ENCODE data around the gene MMP28.

The MMP28 gene

GRCh38 chr17:35809855-35810461, 14.5 kb upstream of the MMP28 start:
- peak in 1 of 2 experiments; percentile 44 for DNase-seq (ENCODE audit: low read depth in 1 of 2, low spot score in 1 of 2)
- no peak for TF ChIP-seq JUND (IDR thresholded peaks at IDR 0.05; ENCODE audit: low read depth)
- in situ Hi-C loops (cut with HindIII; ENCODE audit: low pct_unique_long_range_greater_than_20kb, low sequenced_read_pairs): no loop called here

DNA sequence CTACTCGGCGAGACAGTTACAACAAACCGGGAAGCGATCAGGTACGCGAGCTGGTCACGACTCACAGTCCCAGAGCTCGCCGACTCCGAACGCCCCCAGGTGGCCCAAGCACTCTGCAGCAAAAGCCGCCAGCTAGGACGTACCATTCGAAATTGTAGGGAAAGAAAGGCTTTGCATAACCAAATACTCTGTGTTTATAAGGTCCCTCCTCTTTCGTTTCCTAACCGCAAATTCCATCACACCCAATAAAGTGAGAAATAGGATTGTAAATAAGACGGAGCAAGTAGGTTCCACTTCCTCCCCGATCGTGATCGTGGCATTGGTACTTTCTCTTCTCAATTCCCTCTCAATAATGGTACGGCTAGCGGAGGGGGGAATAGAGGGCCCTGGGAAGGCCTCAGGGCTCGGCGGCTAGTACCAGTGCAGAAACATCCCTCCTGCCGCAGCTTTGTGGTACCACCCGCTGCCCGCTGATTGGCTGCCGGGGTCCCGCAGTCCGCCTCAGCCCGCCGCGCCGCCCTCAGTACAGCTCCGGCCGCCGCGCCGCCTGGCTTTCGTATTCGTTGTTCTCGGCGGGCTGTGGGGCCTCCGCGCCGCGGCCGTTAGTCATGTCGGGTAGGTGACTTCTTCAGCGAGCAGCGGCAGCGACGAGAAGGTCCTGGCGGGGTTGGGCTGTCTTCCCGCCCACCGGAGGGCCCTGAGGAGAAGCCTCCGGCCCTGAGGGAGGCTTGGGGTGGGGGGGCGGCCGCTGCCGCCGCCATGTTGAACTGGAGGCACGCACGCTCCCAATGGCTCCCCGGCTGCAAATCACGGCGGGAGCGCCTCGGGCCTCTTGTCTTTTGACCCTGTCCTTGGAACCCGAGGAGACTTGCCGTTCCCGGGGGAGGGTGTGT, 13.8 kb upstream of the MMP28 start, which contains the start of gene TAF15:
TSS of gene TAF15 (plus strand) at position 523 of the 893 bp plus-strand sequence. CDS start at position 609, 86 bp downstream.
- TF ChIP-seq JUND (IDR thresholded peaks at IDR 0.05; ENCODE audit: low read depth): peak; percentile 72
- in situ Hi-C loops (cut with HindIII; ENCODE audit: low pct_unique_long_range_greater_than_20kb, low sequenced_read_pairs): no loop called here
- peak; percentile 86 to 100 for DNase-seq (ENCODE audit: low read depth in 1 of 2, low spot score in 1 of 2)

GRCh38 chr17:35808240-35808961, 13.0 kb upstream of the MMP28 start:
- no peak for DNase-seq (ENCODE audit: low read depth in 1 of 2, low spot score in 1 of 2)
- in situ Hi-C loops (cut with HindIII; ENCODE audit: low pct_unique_long_range_greater_than_20kb, low sequenced_read_pairs): no loop called here
- TF ChIP-seq JUND (IDR thresholded peaks at IDR 0.05; ENCODE audit: low read depth): no peak

DNA sequence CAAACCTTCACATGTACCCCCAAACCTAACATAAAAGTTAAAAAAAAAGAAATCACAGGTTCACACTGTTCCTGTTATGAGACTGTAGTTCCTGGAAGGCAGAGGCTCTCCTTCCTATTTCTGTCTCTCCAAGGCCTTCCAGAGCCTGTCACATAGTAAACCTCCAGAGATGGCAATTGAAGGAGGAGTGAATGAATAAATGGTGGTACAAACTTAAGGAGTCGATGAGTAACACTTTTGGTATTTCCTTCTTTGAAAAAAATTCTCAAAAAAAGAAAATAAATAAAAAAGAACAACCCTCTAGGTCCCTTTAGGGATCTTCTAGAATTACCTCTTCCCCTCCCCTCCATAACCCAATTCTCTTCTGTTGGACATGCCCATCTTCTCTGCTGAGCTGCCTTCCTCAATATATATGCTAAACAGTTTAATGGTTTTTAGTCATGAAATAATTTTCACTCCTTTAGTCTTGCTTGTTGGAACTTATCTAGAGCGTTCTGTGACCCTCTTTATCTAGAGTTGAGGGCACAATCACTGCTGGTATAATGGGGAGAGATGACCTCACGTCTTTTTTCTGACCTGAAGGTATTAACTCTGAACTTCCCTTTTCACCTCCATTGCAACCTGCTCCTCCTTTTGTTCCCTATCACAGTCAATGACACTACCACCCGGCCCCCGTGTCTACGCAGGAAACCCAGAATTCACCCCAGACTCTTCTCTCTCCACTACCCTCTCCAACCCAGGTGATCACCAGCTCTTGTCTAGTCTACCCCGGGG, 12.1 kb upstream of the MMP28 start:
- in situ Hi-C loops (cut with HindIII; ENCODE audit: low pct_unique_long_range_greater_than_20kb, low sequenced_read_pairs): no loop called here
- TF ChIP-seq JUND (IDR thresholded peaks at IDR 0.05; ENCODE audit: low read depth): no peak
- DNase-seq (ENCODE audit: low read depth in 1 of 2, low spot score in 1 of 2): no peak

GRCh38 chr17:35804658-35805192, 9.3 kb upstream of the MMP28 start:
- no peak for TF ChIP-seq JUND (IDR thresholded peaks at IDR 0.05; ENCODE audit: low read depth)
- in situ Hi-C loops (cut with HindIII; ENCODE audit: low pct_unique_long_range_greater_than_20kb, low sequenced_read_pairs): no loop called here
- DNase-seq (ENCODE audit: low read depth in 1 of 2, low spot score in 1 of 2): peak; percentile 83 to 95

DNA sequence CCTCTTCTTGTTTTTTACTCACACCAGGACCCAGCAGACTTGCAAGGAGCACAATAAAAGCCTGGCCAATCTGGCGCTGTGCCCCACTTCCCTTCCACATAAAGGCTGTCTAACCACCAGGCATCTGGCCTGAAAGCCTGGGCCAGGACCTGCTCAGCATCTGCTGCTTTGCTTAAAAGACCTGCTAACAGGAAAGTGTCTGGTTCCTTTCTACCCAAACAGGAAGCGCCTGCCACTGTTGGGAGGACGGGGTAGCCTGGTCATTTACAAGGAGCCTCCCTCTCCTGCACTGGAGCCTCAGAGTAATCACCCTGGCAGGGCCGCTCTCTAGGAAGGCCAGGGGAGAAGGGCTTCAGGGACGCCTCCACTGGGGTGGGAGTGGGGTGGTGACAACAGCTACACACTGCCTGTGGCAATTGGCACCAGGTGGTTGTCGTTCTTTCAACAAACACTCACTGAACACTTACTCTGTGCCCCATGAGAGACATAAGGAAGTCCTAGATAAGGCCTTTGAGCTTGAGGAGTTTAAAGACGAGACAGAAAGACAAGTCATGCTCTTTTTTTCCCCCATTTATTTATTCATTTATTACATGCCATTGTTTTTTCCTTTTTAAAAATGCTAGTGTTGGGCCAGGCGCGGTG, 6.3 kb upstream of the MMP28 start:
- no peak for TF ChIP-seq JUND (IDR thresholded peaks at IDR 0.05; ENCODE audit: low read depth)
- DNase-seq (ENCODE audit: low read depth in 1 of 2, low spot score in 1 of 2): peak in 1 of 2 experiments; percentile 54
- in situ Hi-C loops (cut with HindIII; ENCODE audit: low pct_unique_long_range_greater_than_20kb, low sequenced_read_pairs): no loop called here

DNA sequence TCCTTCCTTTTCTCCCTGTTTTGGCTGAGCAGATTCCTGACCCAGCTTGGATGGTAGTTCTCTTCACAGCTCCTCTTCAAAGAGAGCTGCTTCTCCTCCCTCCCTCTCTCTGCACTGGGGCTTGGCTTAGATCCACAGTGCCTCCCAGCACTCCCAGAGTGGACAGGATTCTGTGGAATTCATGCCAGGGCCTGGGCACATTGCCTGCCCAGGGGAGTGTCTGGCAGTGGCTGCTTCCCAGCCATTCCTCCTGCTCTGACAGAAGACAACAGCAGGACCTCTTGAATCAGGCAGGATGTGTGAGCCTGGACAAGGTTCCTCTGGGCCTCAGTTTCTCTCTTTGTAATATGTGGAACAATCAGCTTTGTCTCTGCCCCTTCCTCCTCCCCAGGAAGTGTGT, 4.5 kb upstream of the MMP28 start:
- peak; percentile 82 to 94 for DNase-seq (ENCODE audit: low read depth in 1 of 2, low spot score in 1 of 2)
- in situ Hi-C loops (cut with HindIII; ENCODE audit: low pct_unique_long_range_greater_than_20kb, low sequenced_read_pairs): no loop called here
- no peak for TF ChIP-seq JUND (IDR thresholded peaks at IDR 0.05; ENCODE audit: low read depth)

DNA sequence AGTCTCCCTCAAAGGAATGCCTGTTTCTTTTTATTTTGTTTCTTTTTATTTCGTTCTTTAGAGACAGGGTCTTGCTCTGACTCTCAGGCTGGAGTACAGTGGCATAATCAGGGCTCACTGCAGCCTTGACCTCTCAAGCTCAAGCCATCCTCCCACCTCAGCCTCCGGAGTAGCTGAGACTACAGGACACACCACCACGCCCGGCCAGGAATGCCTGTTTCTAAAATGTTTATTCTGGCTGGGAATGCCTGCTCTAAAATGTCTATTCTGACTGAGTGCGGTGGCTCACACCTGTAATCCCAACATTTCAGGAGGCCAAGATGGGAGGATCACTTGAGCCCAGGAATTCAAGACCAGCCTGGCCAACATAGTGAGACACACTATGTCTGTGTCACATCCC, 2.5 kb upstream of the MMP28 start:
- DNase-seq (ENCODE audit: low read depth in 1 of 2, low spot score in 1 of 2): no peak
- in situ Hi-C loops (cut with HindIII; ENCODE audit: low pct_unique_long_range_greater_than_20kb, low sequenced_read_pairs): no loop called here
- no peak for TF ChIP-seq JUND (IDR thresholded peaks at IDR 0.05; ENCODE audit: low read depth)

DNA sequence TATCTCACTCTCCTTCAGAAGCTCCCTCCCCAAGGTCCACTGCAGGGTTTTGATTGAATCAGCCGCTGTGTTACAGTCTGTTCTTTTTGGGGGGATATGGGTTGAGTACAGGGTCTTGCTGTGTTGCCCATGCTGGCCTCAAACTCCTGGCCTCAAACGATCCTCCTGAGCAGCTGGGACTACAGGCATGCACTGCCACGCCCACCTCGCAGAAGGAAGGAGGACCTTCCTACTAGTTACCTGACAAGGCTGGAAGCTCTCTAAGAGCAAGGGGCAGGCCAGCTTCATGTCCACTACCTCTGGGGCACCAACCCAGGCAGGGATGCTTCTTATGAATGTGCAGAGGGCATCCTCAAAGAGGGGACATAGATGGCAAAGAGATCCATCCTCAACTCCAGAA, 1.9 kb upstream of the MMP28 start:
- no peak for DNase-seq (ENCODE audit: low read depth in 1 of 2, low spot score in 1 of 2)
- TF ChIP-seq JUND (IDR thresholded peaks at IDR 0.05; ENCODE audit: low read depth): no peak
- in situ Hi-C loops (cut with HindIII; ENCODE audit: low pct_unique_long_range_greater_than_20kb, low sequenced_read_pairs): no loop called here

GRCh38 chr17:35796942-35797341, 1.5 kb upstream of the MMP28 start:
- no peak for DNase-seq (ENCODE audit: low read depth in 1 of 2, low spot score in 1 of 2)
- TF ChIP-seq JUND (IDR thresholded peaks at IDR 0.05; ENCODE audit: low read depth): no peak
- in situ Hi-C loops (cut with HindIII; ENCODE audit: low pct_unique_long_range_greater_than_20kb, low sequenced_read_pairs): no loop called here

DNA sequence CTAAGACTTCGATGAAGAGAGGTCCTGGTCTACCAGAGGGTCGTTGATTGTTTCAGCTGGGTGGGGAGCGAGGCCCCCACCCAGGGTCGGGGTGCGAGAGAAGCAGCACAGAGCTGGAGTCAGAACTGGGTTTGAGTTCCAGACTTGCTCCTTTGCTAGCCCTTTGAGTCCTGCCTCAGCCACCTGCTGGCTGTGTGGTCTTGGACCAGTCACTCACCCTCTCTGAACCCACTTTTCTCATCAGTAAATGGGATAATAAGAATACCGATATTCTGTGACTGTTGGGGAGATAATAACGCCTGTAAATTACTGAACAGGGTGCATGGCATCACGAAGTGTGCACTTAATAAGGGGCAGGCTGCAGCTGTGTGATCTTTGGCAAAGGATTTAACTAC, 427 bp upstream of the MMP28 start:
- DNase-seq (ENCODE audit: low read depth in 1 of 2, low spot score in 1 of 2): no peak
- TF ChIP-seq JUND (IDR thresholded peaks at IDR 0.05; ENCODE audit: low read depth): no peak
- in situ Hi-C loops (cut with HindIII; ENCODE audit: low pct_unique_long_range_greater_than_20kb, low sequenced_read_pairs): no loop called here

Data from T47D (cell line).